ENCODE data around the gene RPL10. TPM values are rescaled to one million over a fixed set of nuclear protein-coding genes. Genes with fewer than 3 reads are reported as not detected.

The RPL10 gene
- total and polyA plus RNA-seq, 2 of the 13 experiments (the other 11 are each of a cell fraction or from before 2014, with no cell fraction given): 2,381 to 4,713 TPM

GRCh38 chrX:154417157-154417556 lies 19.0 kb downstream of the RPL10 start (continued):
- TF ChIP-seq SRSF9 (IDR thresholded peaks at IDR 0.05; ENCODE audit: borderline replicate concordance, insufficient read depth, low read depth, low read length, poor library complexity, severe bottlenecking) (no peak), ZNF44 (CRISPR knock-in tag; IDR thresholded peaks at IDR 0.05) (no peak), HNRNPUL1 (IDR thresholded peaks at IDR 0.05; ENCODE audit: low read depth, low read length) (no peak)

- 100% methylated on average over 1 of the region's 8 CpGs for WGBS (ENCODE audit: low lambda C conversion rate)
- no peak for ATAC-seq
- no peak overlapping the region for H3K27ac ChIP-seq (ENCODE audit: extremely low read length, insufficient read depth, low read length)
- no peak for DNase-seq (ENCODE audit: low spot score)
- FAIRE-seq: no peak
- no peaks in the 10 kb centered on the region for H3K79me2 ChIP-seq (ENCODE audit: insufficient read depth, low read length)
- in situ Hi-C loops (cut with HindIII; ENCODE audit: extremely low pct_ligation_motif_present, low pct_unique_long_range_greater_than_20kb) (loop anchor here (25.0 kb wide), 1 partner anchor 118 kb away; the partner anchor contains the start of genes G6PD and IKBKG), intact Hi-C loops (cut with micrococcal nuclease; ENCODE audit: unreplicated experiment) (no loop called here)
- H4K20me1 ChIP-seq (ENCODE audit: insufficient read depth, low read length): no peaks in the 10 kb centered on the region
- CTCF ChIA-PET (ENCODE audit: low intra/inter-chr PET ratio, low total read pairs): no interaction called here
- TF ChIP-seq ZNF30 (CRISPR knock-in tag; IDR thresholded peaks at IDR 0.05) (no peak), ZNF414 (CRISPR knock-in tag; IDR thresholded peaks at IDR 0.05) (no peak), ATF2 (CRISPR knock-in tag; IDR thresholded peaks at IDR 0.05) (no peak), ZNF160 (CRISPR knock-in tag; IDR thresholded peaks at IDR 0.05) (no peak), NKX3-1 (CRISPR knock-in tag; IDR thresholded peaks at IDR 0.05) (no peak), ZNF7 (CRISPR knock-in tag; IDR thresholded peaks at IDR 0.05) (no peak), ETV5 (CRISPR knock-in tag; IDR thresholded peaks at IDR 0.05; ENCODE audit: borderline replicate concordance) (no peak), GFI1 (CRISPR knock-in tag; IDR thresholded peaks at IDR 0.05; ENCODE audit: borderline replicate concordance) (no peak), FOXC1 (CRISPR knock-in tag; IDR thresholded peaks at IDR 0.05; ENCODE audit: borderline replicate concordance) (no peak), IKZF5 (CRISPR knock-in tag; IDR thresholded peaks at IDR 0.05) (no peak), FLYWCH1 (CRISPR knock-in tag; IDR thresholded peaks at IDR 0.05) (no peak), THAP7 (CRISPR knock-in tag; IDR thresholded peaks at IDR 0.05) (no peak), ZZZ3 (CRISPR knock-in tag; IDR thresholded peaks at IDR 0.05; ENCODE audit: borderline replicate concordance) (no peak), MLX (CRISPR knock-in tag; IDR thresholded peaks at IDR 0.05) (no peak), CC2D1A (CRISPR knock-in tag; IDR thresholded peaks at IDR 0.05) (no peak), ZNF781 (CRISPR knock-in tag; IDR thresholded peaks at IDR 0.05; ENCODE audit: borderline replicate concordance, not compliant biosample characterization) (no peak), LCORL (IDR thresholded peaks at IDR 0.05) (no peak), LCORL (CRISPR knock-in tag; IDR thresholded peaks at IDR 0.05) (no peak)
- no peak overlapping the region for H3K4me3 ChIP-seq (replicated peaks in 1 of 3; ENCODE audit: insufficient read depth in 1 of 3, low read depth in 2 of 3, low read length in 3 of 3)
- no peak overlapping the region for H3K9ac ChIP-seq (ENCODE audit: insufficient read depth, low read depth, low read length)
- BruUV-seq (replicated peaks): no TSS peak
- POLR2A ChIA-PET: interaction anchor here (1.8 kb wide), 1 partner anchor 22 kb away, joined by 4 read pairs; the partner anchor contains the start of gene RPL10
- no peak overlapping the region for H2AFZ ChIP-seq (ENCODE audit: low read length)
- no peaks in the 10 kb centered on the region for H3K27me3 ChIP-seq (ENCODE audit: control insufficient read depth in 1 of 2, insufficient read depth in 2 of 2, low read length in 2 of 2)
- no peaks in the 10 kb centered on the region for H3K4me1 ChIP-seq (ENCODE audit: insufficient read depth, low read length)
- no peaks in the 10 kb centered on the region for H3K9me3 ChIP-seq (ENCODE audit: low read length)
- H3K36me3 ChIP-seq (replicated peaks in 1 of 2; ENCODE audit: control insufficient read depth in 1 of 2, insufficient read depth in 2 of 2, low read length in 2 of 2): no peaks in the 10 kb centered on the region
- H3K4me2 ChIP-seq (ENCODE audit: low read depth, low read length): no peak overlapping the region
Measured at GRCh38 chrX:154419189-154419588, 21.0 kb downstream of the RPL10 start.

Data from HepG2 (cell line).